Subcutaneous adipose tissue (tissue), 4 donors: ENCODE measurements around the gene E4F1. TPM values are rescaled to one million over a fixed set of nuclear protein-coding genes. Genes with fewer than 3 reads are reported as not detected.

ENCODE experiments used
- total RNA-seq, 4 donors: library from RNA; depleted of rRNA; stranded (reverse); fragments of >200 nt; gene quantifications; one replicate each; pipeline ENCODE4 v1.1.0, GENCODE V29; 2016
- TF ChIP-seq, protein P1 (sequence below): fragments of 450-650 bp; IDR thresholded peaks from one replicate; pipeline ENCODE4 v1.5.1; 2016; ENCODE audit warnings: low read depth, mild to moderate bottlenecking, control low read depth, antibody characterized with exemption, moderate library complexity

The E4F1 gene
- total RNA-seq, 4 donors from 2014 or later = 9.6 to 33.2 (median 16.8) TPM

- TF ChIP-seq, protein P1, sequence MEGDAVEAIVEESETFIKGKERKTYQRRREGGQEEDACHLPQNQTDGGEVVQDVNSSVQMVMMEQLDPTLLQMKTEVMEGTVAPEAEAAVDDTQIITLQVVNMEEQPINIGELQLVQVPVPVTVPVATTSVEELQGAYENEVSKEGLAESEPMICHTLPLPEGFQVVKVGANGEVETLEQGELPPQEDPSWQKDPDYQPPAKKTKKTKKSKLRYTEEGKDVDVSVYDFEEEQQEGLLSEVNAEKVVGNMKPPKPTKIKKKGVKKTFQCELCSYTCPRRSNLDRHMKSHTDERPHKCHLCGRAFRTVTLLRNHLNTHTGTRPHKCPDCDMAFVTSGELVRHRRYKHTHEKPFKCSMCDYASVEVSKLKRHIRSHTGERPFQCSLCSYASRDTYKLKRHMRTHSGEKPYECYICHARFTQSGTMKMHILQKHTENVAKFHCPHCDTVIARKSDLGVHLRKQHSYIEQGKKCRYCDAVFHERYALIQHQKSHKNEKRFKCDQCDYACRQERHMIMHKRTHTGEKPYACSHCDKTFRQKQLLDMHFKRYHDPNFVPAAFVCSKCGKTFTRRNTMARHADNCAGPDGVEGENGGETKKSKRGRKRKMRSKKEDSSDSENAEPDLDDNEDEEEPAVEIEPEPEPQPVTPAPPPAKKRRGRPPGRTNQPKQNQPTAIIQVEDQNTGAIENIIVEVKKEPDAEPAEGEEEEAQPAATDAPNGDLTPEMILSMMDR = no peak
Measured at GRCh38 chr16:2244926-2245795, 21.8 kb downstream of the E4F1 start.

DNA sequence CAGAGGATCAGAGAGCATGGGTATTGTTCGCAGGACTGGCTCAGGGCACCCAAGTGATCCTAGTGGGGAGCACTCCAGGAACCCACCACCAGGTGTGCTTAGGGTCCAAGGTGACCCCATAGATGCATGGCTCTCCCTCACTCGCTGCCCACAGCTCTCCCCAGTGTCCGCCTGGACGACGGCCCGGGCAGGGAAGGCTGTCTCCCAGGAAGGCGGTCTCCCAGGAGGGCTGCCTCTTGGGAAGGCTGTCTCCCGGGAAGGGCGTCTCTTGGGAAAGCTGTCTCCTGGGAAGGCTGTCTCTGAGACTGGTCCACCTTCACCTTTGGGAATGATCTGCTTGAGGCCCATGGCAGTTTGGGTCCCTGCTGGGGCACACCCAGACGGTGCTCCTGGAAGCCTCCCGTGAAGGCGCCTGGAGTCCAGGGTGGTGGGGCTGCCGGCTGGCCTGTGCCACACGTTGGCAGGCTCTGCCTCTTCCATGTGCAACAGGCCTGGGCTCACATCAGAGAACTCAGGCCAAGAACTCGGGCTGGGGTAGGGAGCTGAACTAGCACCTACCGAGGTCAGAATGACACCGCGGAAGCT lies 23.0 kb downstream of the E4F1 start:
- TF ChIP-seq, protein P1 = no peak

DNA sequence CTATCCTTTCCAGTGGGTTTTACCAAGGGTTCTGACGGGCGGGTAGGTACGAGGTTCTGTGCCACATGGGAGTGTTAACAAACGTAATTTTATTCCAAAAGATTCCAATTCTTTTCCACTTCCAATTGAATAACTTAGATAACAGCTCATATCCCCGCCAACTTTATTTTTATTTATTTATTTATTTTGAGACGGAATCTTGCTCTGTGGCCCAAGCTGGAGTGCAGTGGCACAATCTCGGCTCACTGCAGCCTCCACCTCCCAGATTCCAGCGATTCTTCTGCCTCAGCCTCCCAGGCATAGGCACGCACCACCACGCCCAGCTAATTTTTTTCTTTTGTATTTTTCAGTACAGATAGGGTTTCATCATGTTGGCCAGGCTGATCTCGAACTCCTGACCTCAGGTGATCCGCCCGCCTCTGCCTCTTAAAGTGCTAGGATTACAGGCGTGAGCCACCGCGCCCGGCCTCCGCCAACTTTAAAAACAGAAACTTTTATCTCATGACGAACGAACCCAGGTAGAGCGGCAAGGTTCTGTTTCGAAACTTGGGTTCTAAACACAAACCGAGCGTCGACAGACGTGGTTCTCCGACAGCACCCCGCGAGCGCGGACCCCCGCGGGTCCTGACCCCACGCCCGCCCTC lies 27.4 kb downstream of the E4F1 start:
- TF ChIP-seq, protein P1 = no peak

DNA sequence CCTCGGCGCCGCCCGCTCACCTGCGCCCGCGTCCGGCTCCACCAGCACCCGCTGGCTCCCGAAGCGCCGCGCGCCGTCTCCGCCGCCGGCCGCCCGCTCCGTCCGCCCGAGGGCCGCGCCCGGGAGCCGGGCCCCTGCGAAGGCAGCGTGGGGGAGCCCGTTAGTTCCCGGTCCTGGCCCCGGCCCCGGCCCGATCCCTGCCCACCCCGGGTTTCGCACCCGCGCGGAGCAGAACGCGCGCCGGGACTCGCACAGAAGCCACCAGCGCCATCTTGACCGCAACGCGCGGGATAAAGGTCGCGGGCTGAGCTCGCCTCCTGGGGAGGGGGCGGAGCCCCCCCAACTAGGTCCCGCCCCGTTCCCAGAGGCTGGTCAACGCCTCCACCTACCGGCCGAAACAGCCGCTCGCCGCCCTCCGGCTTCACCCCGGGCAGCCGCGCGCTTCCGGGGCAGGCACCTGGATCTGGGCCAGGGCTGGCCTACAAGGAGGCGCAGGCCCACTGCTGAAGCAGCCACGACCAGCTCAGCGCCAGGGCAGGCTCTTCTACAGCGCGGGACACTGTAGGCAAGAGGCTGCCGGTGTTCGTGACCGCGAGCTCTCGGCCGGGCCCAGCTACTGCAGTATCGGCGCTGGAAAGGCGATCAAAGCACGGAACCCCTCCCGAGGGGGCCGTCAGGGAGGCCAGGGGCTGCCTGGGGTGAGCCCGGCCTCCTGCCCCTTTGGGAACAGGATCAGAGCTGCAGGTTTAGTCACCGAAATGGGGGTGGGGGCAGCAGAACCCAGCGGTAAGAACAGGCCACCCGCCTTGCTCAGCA lies 28.1 kb downstream of the E4F1 start, which contains the start of gene ECI1:
Gene ECI1, minus strand, starts transcription at position 292 of the 816 bp plus-strand sequence. Its CDS starts 21 bp downstream, at position 271.
- TF ChIP-seq, protein P1 = no peak

GRCh38 chr16:2252806-2253148 lies 29.4 kb downstream of the E4F1 start:
- TF ChIP-seq, protein P1 = no peak

- TF ChIP-seq, protein P1 = no peak
Measured at GRCh38 chr16:2253293-2253692, 29.9 kb downstream of the E4F1 start.
